Progenitor cell of endocrine pancreas (in vitro differentiated cells): Measurements from ENCODE around the gene TAF8. TPM values are rescaled to one million over a fixed set of nuclear protein-coding genes. Genes with fewer than 3 reads are reported as not detected.
A peak's percentile ranks its signal among the peaks of the same experiment; 100 is the strongest.

ENCODE experiments used
- DNase-seq: peaks from one replicate; pipeline ENCODE4 v3.0.0; 2021; ENCODE audit warnings: low spot score; ENCODE audit not compliant: unreplicated experiment
- H3K27ac Mint-ChIP-seq: 2 replicates; pipeline ENCODE4 v1.8.0; 2021; ENCODE audit warnings: mild to moderate bottlenecking, moderate library complexity, mixed read lengths
- H3K27me3 Mint-ChIP-seq: 2 replicates; pipeline ENCODE4 v1.8.0; 2021; ENCODE audit warnings: mixed read lengths
- H3K36me3 Mint-ChIP-seq: 2 replicates; pipeline ENCODE4 v1.8.0; 2022; ENCODE audit warnings: mixed read lengths; ENCODE audit not compliant: insufficient read depth
- H3K4me1 Mint-ChIP-seq: 2 replicates; pipeline ENCODE4 v1.8.0; 2021; ENCODE audit warnings: low read depth, mixed read lengths
- H3K4me3 Mint-ChIP-seq: 2 replicates; pipeline ENCODE4 v1.8.0; 2021; ENCODE audit warnings: low read depth, mild to moderate bottlenecking, moderate library complexity, mixed read lengths
- H3K9me3 Mint-ChIP-seq: 2 replicates; pipeline ENCODE4 v1.8.0; 2021; ENCODE audit warnings: low read depth, mixed read lengths
- CTCF ChIP-seq: fragments of 200-600 bp; sonication (generic); IDR thresholded peaks from one replicate; pipeline ENCODE4 v1.5.0; 2021; ENCODE audit warnings: antibody characterized with exemption, mild to moderate bottlenecking; ENCODE audit not compliant: unreplicated experiment
- total RNA-seq: library from RNA; stranded (reverse); gene quantifications from 2 replicates; pipeline ENCODE4 v1.2.1, GENCODE V29; 2021

The TAF8 gene
- total RNA-seq, 1 donor from 2014 or later = 38.9 TPM

- Mint-ChIP-seq H3K27me3 (no peaks in the 10 kb centered on the region), H3K27ac (no peak overlapping the region), H3K36me3 (no peaks in the 10 kb centered on the region), H3K4me3 (no peak overlapping the region), H3K4me1 (peaks cover 15% of the 10 kb centered on the region), H3K9me3 (no peaks in the 10 kb centered on the region)
- TF ChIP-seq CTCF = no peak
- no peak for DNase-seq
Measured at GRCh38 chr6:42026540-42026939, 23.8 kb upstream of the TAF8 start.

- H3K27me3 Mint-ChIP-seq = no peaks in the 10 kb centered on the region
- peak overlapping the region; percentile 13 for H3K27ac Mint-ChIP-seq
- peaks cover 11% of the 10 kb centered on the region for H3K4me1 Mint-ChIP-seq
- no peak for DNase-seq
- no peak for TF ChIP-seq CTCF
- H3K36me3 Mint-ChIP-seq = no peaks in the 10 kb centered on the region
- H3K4me3 Mint-ChIP-seq = no peak overlapping the region
- no peaks in the 10 kb centered on the region for H3K9me3 Mint-ChIP-seq
Measured at GRCh38 chr6:42028234-42029061, 21.9 kb upstream of the TAF8 start.

GRCh38 chr6:42029062-42029685 is 21.1 kb upstream of the TAF8 start:
- no peak overlapping the region for H3K27ac Mint-ChIP-seq
- no peaks in the 10 kb centered on the region for H3K9me3 Mint-ChIP-seq
- no peak for TF ChIP-seq CTCF

GRCh38 chr6:42029881-42030280 is 20.4 kb upstream of the TAF8 start:
- H3K36me3 Mint-ChIP-seq = no peaks in the 10 kb centered on the region
- no peak overlapping the region for H3K4me3 Mint-ChIP-seq
- H3K4me1 Mint-ChIP-seq = peaks cover 9% of the 10 kb centered on the region
- no peak for TF ChIP-seq CTCF
- peak overlapping the region; percentile 67 for H3K27ac Mint-ChIP-seq
- no peak for DNase-seq
- no peaks in the 10 kb centered on the region for H3K27me3 Mint-ChIP-seq
- no peaks in the 10 kb centered on the region for H3K9me3 Mint-ChIP-seq

More at GRCh38 chr6:42029062-42029685, 21.1 kb upstream of the TAF8 start:
- Mint-ChIP-seq H3K4me3 (no peak overlapping the region), H3K4me1 (peaks cover 9% of the 10 kb centered on the region), H3K36me3 (no peaks in the 10 kb centered on the region), H3K27me3 (no peaks in the 10 kb centered on the region)
- no peak for DNase-seq

- Mint-ChIP-seq H3K4me3 (no peak overlapping the region), H3K27ac (peak overlapping the region; percentile 67), H3K9me3 (no peaks in the 10 kb centered on the region), H3K36me3 (no peaks in the 10 kb centered on the region), H3K4me1 (peaks cover 9% of the 10 kb centered on the region), H3K27me3 (no peaks in the 10 kb centered on the region)
- DNase-seq = no peak
- no peak for TF ChIP-seq CTCF
Measured at GRCh38 chr6:42030585-42031506, 19.5 kb upstream of the TAF8 start.
